ENCODE data around the gene SNRNP70. TPM values are rescaled to one million over a fixed set of nuclear protein-coding genes. Genes with fewer than 3 reads are reported as not detected.

Gene SNRNP70
- total RNA-seq, 1 experiment from 2014 or later = 259 TPM

DNA sequence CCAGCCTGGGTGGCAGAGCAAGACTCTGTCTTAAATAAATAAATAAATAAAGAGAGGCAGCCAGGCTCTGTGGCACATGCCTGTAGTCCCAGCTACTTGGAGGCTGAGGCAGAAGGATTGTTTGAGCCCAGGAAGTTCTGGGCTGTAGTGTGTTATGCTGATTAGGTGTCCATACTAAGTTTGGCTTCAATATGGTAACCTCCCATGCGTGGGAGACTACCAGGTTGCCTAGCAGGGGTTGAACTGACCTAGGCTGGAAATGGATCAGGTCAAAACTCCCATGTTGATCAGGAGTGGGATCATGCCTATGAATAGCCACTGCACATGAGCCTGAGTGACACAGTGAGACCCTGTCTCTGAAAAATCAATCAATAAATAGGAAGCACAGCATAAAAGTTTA, 4.0 kb upstream of the SNRNP70 start:
- TF ChIP-seq, protein P1, sequence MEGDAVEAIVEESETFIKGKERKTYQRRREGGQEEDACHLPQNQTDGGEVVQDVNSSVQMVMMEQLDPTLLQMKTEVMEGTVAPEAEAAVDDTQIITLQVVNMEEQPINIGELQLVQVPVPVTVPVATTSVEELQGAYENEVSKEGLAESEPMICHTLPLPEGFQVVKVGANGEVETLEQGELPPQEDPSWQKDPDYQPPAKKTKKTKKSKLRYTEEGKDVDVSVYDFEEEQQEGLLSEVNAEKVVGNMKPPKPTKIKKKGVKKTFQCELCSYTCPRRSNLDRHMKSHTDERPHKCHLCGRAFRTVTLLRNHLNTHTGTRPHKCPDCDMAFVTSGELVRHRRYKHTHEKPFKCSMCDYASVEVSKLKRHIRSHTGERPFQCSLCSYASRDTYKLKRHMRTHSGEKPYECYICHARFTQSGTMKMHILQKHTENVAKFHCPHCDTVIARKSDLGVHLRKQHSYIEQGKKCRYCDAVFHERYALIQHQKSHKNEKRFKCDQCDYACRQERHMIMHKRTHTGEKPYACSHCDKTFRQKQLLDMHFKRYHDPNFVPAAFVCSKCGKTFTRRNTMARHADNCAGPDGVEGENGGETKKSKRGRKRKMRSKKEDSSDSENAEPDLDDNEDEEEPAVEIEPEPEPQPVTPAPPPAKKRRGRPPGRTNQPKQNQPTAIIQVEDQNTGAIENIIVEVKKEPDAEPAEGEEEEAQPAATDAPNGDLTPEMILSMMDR (IDR thresholded peaks at IDR 0.05; ENCODE audit: insufficient read depth in 1 of 2, low read depth in 1 of 2, low read length in 1 of 2, severe bottlenecking in 1 of 2, unreplicated experiment in 1 of 2) = no peak
- ChIA-PET POLR2A (no interaction called here), CTCF (no interaction called here)
- no TSS peak for BruUV-seq (replicated peaks)
- Mint-ChIP-seq H3K27me3 (ENCODE audit: insufficient read depth, unreplicated experiment) (no peaks in the 10 kb centered on the region), H3K4me3 (ENCODE audit: unreplicated experiment) (no peak overlapping the region), H3K27ac (ENCODE audit: unreplicated experiment) (no peak overlapping the region), H3K4me1 (ENCODE audit: low read depth, unreplicated experiment) (peaks cover 10% of the 10 kb centered on the region), H3K9me3 (ENCODE audit: unreplicated experiment) (no peaks in the 10 kb centered on the region), H3K36me3 (ENCODE audit: insufficient read depth, unreplicated experiment) (peaks cover 18% of the 10 kb centered on the region)
- Histone ChIP-seq H3K9me3 (no peaks in the 10 kb centered on the region), H3K27me3 (replicated peaks; ENCODE audit: control insufficient read depth, insufficient read depth, low read length) (no peaks in the 10 kb centered on the region), H3K4me3 (ENCODE audit: low read depth, low read length) (no peak overlapping the region), H3K36me3 (ENCODE audit: control insufficient read depth, insufficient read depth, low read length) (no peaks in the 10 kb centered on the region), H3K4me1 (0 out of 2 replicates have a peak, but pooled peaks cover 5% of the 10 kb centered on the region)
- intact Hi-C loops (cut with micrococcal nuclease; ENCODE audit: unreplicated experiment) = no loop called here
- DNase-seq = no peak

DNA sequence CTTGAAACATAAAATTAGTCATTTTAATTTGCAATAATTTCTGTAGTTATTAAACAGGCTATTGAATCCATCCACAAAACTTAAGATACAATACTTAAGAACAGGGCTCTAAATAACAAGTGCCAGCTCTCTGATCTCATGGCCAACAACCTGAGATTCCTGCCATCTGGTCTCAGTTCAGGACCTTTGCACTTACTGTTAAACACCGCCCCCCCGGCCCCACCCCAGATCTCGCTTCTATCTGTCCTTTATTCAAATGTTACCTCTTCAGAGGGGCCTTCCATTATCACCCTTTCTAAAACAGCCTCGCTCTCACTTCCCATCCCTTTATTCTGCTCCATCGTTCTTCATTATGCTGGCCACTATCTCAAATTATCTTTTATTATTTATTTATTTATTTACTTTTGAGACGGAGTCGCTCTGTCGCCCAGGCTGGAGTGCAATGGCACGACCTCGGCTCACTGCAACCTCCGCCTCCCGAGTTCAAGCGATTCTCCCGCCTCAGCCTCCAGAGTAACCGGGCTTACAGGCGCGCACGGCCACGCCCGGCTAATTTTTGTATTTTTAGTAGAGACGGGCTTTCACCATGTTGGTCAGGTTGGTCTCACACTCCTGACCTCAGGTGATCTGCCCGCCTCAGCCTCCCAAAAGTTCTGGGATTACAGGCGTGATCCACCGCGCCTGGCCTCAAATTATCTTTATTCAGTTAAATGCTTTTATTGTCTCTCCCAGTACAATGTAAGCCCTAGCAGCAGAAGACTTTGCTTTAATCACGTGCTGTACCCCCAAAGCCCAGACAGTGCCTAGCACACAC, 838 bp upstream of the SNRNP70 start:
- Histone ChIP-seq H3K9me3 (no peaks in the 10 kb centered on the region), H3K36me3 (ENCODE audit: control insufficient read depth, insufficient read depth, low read length) (no peaks in the 10 kb centered on the region), H3K27me3 (replicated peaks; ENCODE audit: control insufficient read depth, insufficient read depth, low read length) (no peaks in the 10 kb centered on the region), H3K4me3 (ENCODE audit: low read depth, low read length) (peak overlapping the region; percentile 71), H3K4me1 (0 out of 2 replicates have a peak, but pooled peaks cover 7% of the 10 kb centered on the region)
- CTCF ChIA-PET = interaction anchor here (0.6 kb wide), 1 partner anchor 306 kb away, joined by 3 read pairs; no protein-coding TSS in a partner anchor
- peaks cover 46% of the 10 kb centered on the region for H3K36me3 Mint-ChIP-seq (ENCODE audit: insufficient read depth, unreplicated experiment)
- peak; percentile 42 to 50 for DNase-seq
- H3K4me3 Mint-ChIP-seq (ENCODE audit: unreplicated experiment) = peak overlapping the region; percentile 92
- no peaks in the 10 kb centered on the region for H3K9me3 Mint-ChIP-seq (ENCODE audit: unreplicated experiment)
- TF ChIP-seq, protein P1 (IDR thresholded peaks at IDR 0.05; ENCODE audit: insufficient read depth in 1 of 2, low read depth in 1 of 2, low read length in 1 of 2, severe bottlenecking in 1 of 2, unreplicated experiment in 1 of 2) = no peak
- intact Hi-C loops (cut with micrococcal nuclease; ENCODE audit: unreplicated experiment) = loop anchor here (1.0 to 2.0 kb wide), 3 partner anchors 13 to 35 kb away; partner anchors contain the start of genes C19orf73, NTF4 and PPFIA3
- POLR2A ChIA-PET = no interaction called here
- no peaks in the 10 kb centered on the region for H3K27me3 Mint-ChIP-seq (ENCODE audit: insufficient read depth, unreplicated experiment)
- H3K27ac Mint-ChIP-seq (ENCODE audit: unreplicated experiment) = peak overlapping the region; percentile 78
- peaks cover 17% of the 10 kb centered on the region for H3K4me1 Mint-ChIP-seq (ENCODE audit: low read depth, unreplicated experiment)
- BruUV-seq (replicated peaks) = no TSS peak

DNA sequence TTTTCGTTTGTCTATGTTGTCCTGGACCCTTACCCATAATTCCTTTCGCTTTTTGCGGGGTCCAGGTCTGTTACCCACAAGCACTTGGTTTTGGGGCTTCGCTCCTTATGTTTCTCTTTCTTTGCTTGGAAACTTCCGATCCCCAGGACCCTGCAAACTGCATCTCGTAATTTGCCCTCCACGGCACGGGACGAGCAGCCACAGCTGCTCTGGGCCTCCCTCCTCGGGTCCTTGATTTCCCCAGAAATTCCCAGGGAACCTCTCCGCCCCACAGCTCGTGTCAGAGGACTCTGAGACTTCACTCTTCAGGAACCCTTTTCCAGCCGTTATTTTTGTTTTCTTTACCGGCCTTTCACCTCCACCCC, 599 bp downstream of the SNRNP70 start:
- intact Hi-C loops (cut with micrococcal nuclease; ENCODE audit: unreplicated experiment) = loop anchor here (1.0 to 2.0 kb wide), 3 partner anchors 11 to 33 kb away; partner anchors contain the start of genes C19orf73, NTF4 and PPFIA3
- TF ChIP-seq, protein P1 (IDR thresholded peaks at IDR 0.05; ENCODE audit: insufficient read depth in 1 of 2, low read depth in 1 of 2, low read length in 1 of 2, severe bottlenecking in 1 of 2, unreplicated experiment in 1 of 2) = no peak
- Mint-ChIP-seq H3K4me1 (ENCODE audit: low read depth, unreplicated experiment) (peaks cover 17% of the 10 kb centered on the region), H3K9me3 (ENCODE audit: unreplicated experiment) (no peaks in the 10 kb centered on the region), H3K4me3 (ENCODE audit: unreplicated experiment) (peak overlapping the region; percentile 92), H3K36me3 (ENCODE audit: insufficient read depth, unreplicated experiment) (peaks cover 60% of the 10 kb centered on the region), H3K27ac (ENCODE audit: unreplicated experiment) (peak overlapping the region; percentile 78), H3K27me3 (ENCODE audit: insufficient read depth, unreplicated experiment) (no peaks in the 10 kb centered on the region)
- no peak for DNase-seq
- CTCF ChIA-PET = no interaction called here
- no TSS peak for BruUV-seq (replicated peaks)
- POLR2A ChIA-PET = no interaction called here
- H3K9me3 ChIP-seq = no peaks in the 10 kb centered on the region
- 0 out of 2 replicates have a peak, but pooled peaks cover 7% of the 10 kb centered on the region for H3K4me1 ChIP-seq
- H3K36me3 ChIP-seq (ENCODE audit: control insufficient read depth, insufficient read depth, low read length) = no peaks in the 10 kb centered on the region
- no peaks in the 10 kb centered on the region for H3K27me3 ChIP-seq (replicated peaks; ENCODE audit: control insufficient read depth, insufficient read depth, low read length)
- H3K4me3 ChIP-seq (ENCODE audit: low read depth, low read length) = peak overlapping the region; percentile 71

All from Caco-2 (cell line).